Body of pancreas (tissue), 4 donors: ENCODE measurements around the gene LAD1.

Experiments used
- CTCF ChIP-seq, 7 experiments: fragments of 450-650 bp in 4 of 7; fragments of 200-600 bp in 3 of 7; sonication (generic) in 3 of 7; IDR thresholded peaks; one replicate each; pipeline ENCODE4 v1.5.1; 2016 to 2019; ENCODE audit warnings: antibody characterized with exemption in 7 of 7
- POLR2A ChIP-seq, 3 donors: fragments of 450-650 bp; IDR thresholded peaks; one replicate each; pipeline ENCODE4 v1.6.1; 2016; ENCODE audit warnings: antibody characterized with exemption in 3 of 3, mild to moderate bottlenecking in 2 of 3

- TF ChIP-seq CTCF (IDR thresholded peaks at IDR 0.05) (no peak), POLR2A (IDR thresholded peaks at IDR 0.05) (peak in 1 of 3 donors; percentile 34)
Observed at GRCh38 chr1:201405484-201405831, 6.3 kb upstream of the LAD1 start.
